Naive thymus-derived CD4-positive, alpha-beta T cell (primary cell): Measurements from ENCODE around the gene DNASE1L2. TPM values are rescaled to one million over a fixed set of nuclear protein-coding genes. Genes with fewer than 3 reads are reported as not detected.
A peak's percentile ranks its signal among the peaks of the same experiment; 100 is the strongest.
"Not testable (repeated sequence)": the region's sequence is repeated elsewhere in the genome, so short reads cannot be mapped to it uniquely, and the experiment has no call there.

Source experiments
- ATAC-seq: fragments of 150-1000 bp; cut with Tn5 transposase; 2 replicates; pipeline ENCODE4 v1.10.0; 2021; ENCODE audit warnings: mild to moderate bottlenecking, moderate library complexity
- CTCF ChIA-PET: fragments of 350-600 bp; sonication (Branson Sonifier 250); formaldehyde crosslinking; loops from one replicate; lab custom pipeline; 2021; ENCODE audit warnings: antibody characterized with exemption; lab: Charles Lee
- POLR2A ChIA-PET: fragments of 350-600 bp; sonication (Branson Sonifier 250); formaldehyde crosslinking; loops from one replicate; lab custom pipeline; 2021; ENCODE audit warnings: antibody characterized with exemption, inconsistent platforms; lab: Charles Lee
- DNase-seq, 9 donors: peaks; one replicate each; pipeline versions ENCODE4 v3.0.0 to v3.0.0-alpha.2; 2020 to 2022; ENCODE audit warnings: mixed read lengths in 1 of 9
- H3K27ac ChIP-seq: one replicate; pipeline ENCODE4 v1.7.0; 2013; ENCODE audit warnings: mild to moderate bottlenecking, low read depth, low read length, moderate library complexity
- H3K27me3 ChIP-seq, 2 donors: one replicate each; pipeline ENCODE4 v1.7.0; 2013; ENCODE audit warnings: low read length in 2 of 2, mild to moderate bottlenecking in 2 of 2, moderate library complexity in 2 of 2; ENCODE audit not compliant: control insufficient read depth in 2 of 2, insufficient read depth in 2 of 2
- H3K36me3 ChIP-seq, 3 experiments: 1 replicate in 2 of 3; 2 replicates in 1 of 3; pipeline ENCODE4 v1.7.0; 2013; ENCODE audit warnings: low read length in 3 of 3, mild to moderate bottlenecking in 3 of 3, moderate library complexity in 1 of 3; ENCODE audit not compliant: insufficient read depth in 3 of 3, control insufficient read depth in 2 of 3
- H3K4me1 ChIP-seq, 2 donors: one replicate each; pipeline ENCODE4 v1.7.0; 2013; ENCODE audit warnings: low read length in 2 of 2, mild to moderate bottlenecking in 2 of 2, moderate library complexity in 1 of 2; ENCODE audit not compliant: control insufficient read depth in 2 of 2, insufficient read depth in 2 of 2
- H3K4me3 ChIP-seq: 2 replicates; pipeline ENCODE4 v1.7.0; 2013; ENCODE audit warnings: mild to moderate bottlenecking, low read length
- H3K9me3 ChIP-seq, 3 experiments: 1 replicate in 2 of 3; 2 replicates in 1 of 3; pipeline ENCODE4 v1.7.0; 2013; ENCODE audit warnings: low read length in 3 of 3; ENCODE audit not compliant: control insufficient read depth in 2 of 3
- H3K27ac Mint-ChIP-seq, 9 donors: one replicate each; pipeline ENCODE4 v1.8.0; 2020 to 2022; ENCODE audit warnings: mixed read lengths in 9 of 9, mild to moderate bottlenecking in 8 of 9, moderate library complexity in 5 of 9, inconsistent platforms in 2 of 9
- H3K27me3 Mint-ChIP-seq, 5 donors: one replicate each; pipeline ENCODE4 v1.8.0; 2021 to 2022; ENCODE audit warnings: mixed read lengths in 5 of 5, mild to moderate bottlenecking in 1 of 5
- H3K36me3 Mint-ChIP-seq, 5 donors: one replicate each; pipeline ENCODE4 v1.8.0; 2020 to 2022; ENCODE audit warnings: mixed read lengths in 5 of 5, mild to moderate bottlenecking in 3 of 5, inconsistent platforms in 1 of 5
- H3K4me1 Mint-ChIP-seq, 7 donors: one replicate each; pipeline ENCODE4 v1.8.0; 2020 to 2022; ENCODE audit warnings: mixed read lengths in 7 of 7, mild to moderate bottlenecking in 3 of 7, inconsistent platforms in 1 of 7
- H3K4me3 Mint-ChIP-seq, 10 donors: one replicate each; pipeline ENCODE4 v1.8.0; 2020 to 2022; ENCODE audit warnings: mild to moderate bottlenecking in 10 of 10, mixed read lengths in 10 of 10, moderate library complexity in 6 of 10, inconsistent platforms in 2 of 10
- H3K9me3 Mint-ChIP-seq, 11 donors: one replicate each; pipeline ENCODE4 v1.8.0; 2020 to 2022; ENCODE audit warnings: mixed read lengths in 11 of 11, mild to moderate bottlenecking in 4 of 11, inconsistent platforms in 1 of 11, moderate library complexity in 1 of 11
- intact Hi-C, 2 donors: fragments of 100-400 bp; cut with micrococcal nuclease; formaldehyde crosslinking; loops; one replicate each; pipeline ENCODE4 v1.15.1; 2023
- polyA plus RNA-seq, 2 donors: library from polyadenylated mRNA; unstranded; fragments of 300-500 nt; fragmentation: Illumina TruSeq; gene quantifications; one replicate each; pipeline ENCODE4 v1.2.3, GENCODE V29; 2021
- total RNA-seq, 6 experiments: library from RNA in 5 of 6; stranded (reverse) in 5 of 6; gene quantifications; 1 replicate in 5 of 6; 2 replicates in 1 of 6; pipeline ENCODE4 v1.2.3 and lab custom pipeline; 2021 to 2026

The DNASE1L2 gene
- total and polyA plus RNA-seq, 7 experiments from 2014 or later: 0.34 to 3.8 (median 2.2) TPM; not detected in 2

- POLR2A ChIA-PET: interaction anchor here (1.2 kb wide), 1 partner anchor 25 kb away, joined by 3 read pairs; no protein-coding TSS in a partner anchor
- DNase-seq, H3K27ac Mint-ChIP-seq, H3K9me3 Mint-ChIP-seq, H3K4me3 Mint-ChIP-seq, H3K4me3 ChIP-seq, H3K4me1 Mint-ChIP-seq, intact Hi-C loops, H3K27me3 Mint-ChIP-seq, H3K27me3 ChIP-seq, H3K36me3 Mint-ChIP-seq, H3K4me1 ChIP-seq, CTCF ChIA-PET, ATAC-seq, H3K9me3 ChIP-seq, H3K27ac ChIP-seq: not testable (repeated sequence)
- peaks cover 0 to 39% (median 0%) of the 10 kb centered on the region in 3 experiments for H3K36me3 ChIP-seq
Observed at GRCh38 chr16:2240331-2240730, 4.1 kb downstream of the DNASE1L2 start.

DNA sequence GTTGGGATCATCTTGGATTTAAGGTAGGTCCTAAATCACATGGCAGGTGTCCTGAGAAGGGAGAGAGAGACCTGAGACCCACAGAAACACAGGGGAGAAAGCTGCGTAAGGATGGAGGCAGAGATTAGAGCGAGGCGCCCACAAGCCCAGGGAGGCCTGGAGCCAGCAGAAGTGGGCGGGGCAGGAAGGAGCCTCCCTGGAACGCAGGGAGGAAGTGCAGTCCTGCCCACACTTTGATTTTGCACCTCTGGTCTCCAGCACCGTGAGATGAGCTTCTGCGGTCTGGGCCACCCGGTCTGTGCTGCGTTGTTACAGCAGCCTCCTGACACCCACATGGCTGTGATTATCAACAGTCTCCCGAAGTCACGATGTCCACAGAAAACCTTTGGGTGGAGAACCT is 6.4 kb downstream of the DNASE1L2 start:
- ATAC-seq (no peak), DNase-seq (no peak)
- Mint-ChIP-seq H3K27ac (peak overlapping the region in 1 of 9 donors; percentile 51), H3K9me3 (no peaks in the 10 kb centered on the region), H3K4me3 (no peak overlapping the region), H3K4me1 (peaks cover 0 to 5% (median 0%) of the 10 kb centered on the region in 7 donors), H3K36me3 (peaks cover 0 to 10% (median 0%) of the 10 kb centered on the region in 5 donors), H3K27me3 (no peaks in the 10 kb centered on the region)
- Histone ChIP-seq H3K27ac (no peak overlapping the region), H3K4me1 (no peaks in the 10 kb centered on the region), H3K36me3 (peaks cover 0 to 46% (median 0%) of the 10 kb centered on the region in 3 experiments), H3K27me3 (no peaks in the 10 kb centered on the region), H3K9me3 (no peaks in the 10 kb centered on the region), H3K4me3 (no peak overlapping the region)
- ChIA-PET POLR2A (no interaction called here), CTCF (no interaction called here)
- intact Hi-C loops: no loop called here

- Mint-ChIP-seq H3K4me3 (no peak overlapping the region), H3K27ac (no peak overlapping the region), H3K4me1 (peaks cover 0 to 5% (median 0%) of the 10 kb centered on the region in 7 donors), H3K9me3 (no peaks in the 10 kb centered on the region), H3K36me3 (peaks cover 0 to 10% (median 0%) of the 10 kb centered on the region in 5 donors), H3K27me3 (no peaks in the 10 kb centered on the region)
- Histone ChIP-seq H3K27ac (no peak overlapping the region), H3K27me3 (no peaks in the 10 kb centered on the region), H3K4me3 (no peak overlapping the region), H3K4me1 (no peaks in the 10 kb centered on the region), H3K36me3 (peaks cover 0 to 46% (median 0%) of the 10 kb centered on the region in 3 experiments), H3K9me3 (no peaks in the 10 kb centered on the region)
- ATAC-seq (no peak), DNase-seq (no peak)
- CTCF ChIA-PET: no interaction called here
- intact Hi-C loops: no loop called here
- POLR2A ChIA-PET: no interaction called here
Observed at GRCh38 chr16:2243031-2243528, 6.8 kb downstream of the DNASE1L2 start.

DNA sequence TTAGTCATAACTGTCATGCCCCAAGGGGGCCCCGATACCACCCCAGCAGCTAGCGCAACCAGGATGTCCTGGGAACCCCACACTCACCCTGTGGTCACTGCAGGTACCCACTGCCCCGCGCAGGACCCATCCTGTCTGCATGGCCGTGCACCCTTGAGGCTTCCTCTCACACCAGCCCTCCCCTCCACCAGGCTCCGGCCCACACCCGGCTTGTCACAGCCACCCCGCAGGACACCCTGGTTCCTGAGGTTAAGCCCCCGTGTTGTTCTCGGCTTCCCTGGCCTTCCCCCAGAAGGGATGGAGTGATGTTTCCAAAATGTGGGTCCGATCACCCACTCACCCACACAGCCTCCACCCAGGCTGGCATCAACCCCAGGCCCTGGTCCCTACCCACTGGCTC is 7.5 kb downstream of the DNASE1L2 start:
- Histone ChIP-seq H3K36me3 (peaks cover 0 to 46% (median 0%) of the 10 kb centered on the region in 3 experiments), H3K4me1 (no peaks in the 10 kb centered on the region), H3K27ac (no peak overlapping the region), H3K9me3 (no peaks in the 10 kb centered on the region), H3K4me3 (no peak overlapping the region), H3K27me3 (no peaks in the 10 kb centered on the region)
- Mint-ChIP-seq H3K36me3 (peaks cover 0 to 10% (median 0%) of the 10 kb centered on the region in 5 donors), H3K4me3 (no peak overlapping the region), H3K27ac (no peak overlapping the region), H3K4me1 (peaks cover 0 to 5% (median 0%) of the 10 kb centered on the region in 7 donors), H3K27me3 (no peaks in the 10 kb centered on the region), H3K9me3 (no peaks in the 10 kb centered on the region)
- intact Hi-C loops: no loop called here
- ATAC-seq (no peak), DNase-seq (no peak)
- ChIA-PET POLR2A (no interaction called here), CTCF (no interaction called here)

DNA sequence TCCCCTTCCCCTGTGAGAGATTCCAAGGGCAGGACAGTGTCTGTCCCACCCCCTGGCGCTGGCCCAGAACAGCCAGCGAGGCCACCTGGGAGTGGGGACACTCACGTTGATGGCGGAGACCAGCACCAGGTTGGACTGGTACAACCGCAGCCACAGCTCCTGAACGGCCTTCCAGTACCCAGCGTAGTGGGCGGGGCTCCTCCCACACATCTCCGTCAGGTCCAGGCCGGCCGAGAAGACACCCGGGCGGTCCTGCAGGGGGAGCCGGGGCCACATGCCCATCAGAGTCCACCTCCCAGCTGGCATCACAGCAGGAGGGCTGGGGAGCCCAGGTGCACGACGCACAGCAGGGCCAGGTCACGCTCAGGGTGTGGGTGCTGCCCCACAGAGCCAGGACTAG is 8.1 kb downstream of the DNASE1L2 start:
- POLR2A ChIA-PET: no interaction called here
- no peaks in the 10 kb centered on the region for H3K27me3 ChIP-seq
- DNase-seq: no peak
- Mint-ChIP-seq H3K36me3 (peaks cover 0 to 10% (median 0%) of the 10 kb centered on the region in 5 donors), H3K9me3 (no peaks in the 10 kb centered on the region), H3K27me3 (no peaks in the 10 kb centered on the region), H3K27ac (no peak overlapping the region), H3K4me3 (no peak overlapping the region), H3K4me1 (peaks cover 0 to 5% (median 0%) of the 10 kb centered on the region in 7 donors)
- no peak overlapping the region for H3K27ac ChIP-seq
- H3K4me3 ChIP-seq: no peak overlapping the region
- CTCF ChIA-PET: interaction anchor here (1.2 kb wide), 1 partner anchor 50 kb away, joined by 3 read pairs; no protein-coding TSS in a partner anchor
- intact Hi-C loops: no loop called here
- no peaks in the 10 kb centered on the region for H3K4me1 ChIP-seq
- no peaks in the 10 kb centered on the region for H3K9me3 ChIP-seq
- ATAC-seq: no peak
- peaks cover 0 to 46% (median 0%) of the 10 kb centered on the region in 3 experiments for H3K36me3 ChIP-seq

GRCh38 chr16:2244926-2245795 is 8.9 kb downstream of the DNASE1L2 start:
- H3K27ac ChIP-seq: no peak overlapping the region
- no peaks in the 10 kb centered on the region for H3K27me3 ChIP-seq
- Mint-ChIP-seq H3K9me3 (no peaks in the 10 kb centered on the region), H3K36me3 (peaks cover 0 to 10% (median 0%) of the 10 kb centered on the region in 5 donors), H3K27ac (no peak overlapping the region), H3K4me1 (peaks cover 0 to 5% (median 0%) of the 10 kb centered on the region in 7 donors), H3K27me3 (no peaks in the 10 kb centered on the region), H3K4me3 (no peak overlapping the region)
- H3K9me3 ChIP-seq: no peaks in the 10 kb centered on the region
- no peak overlapping the region for H3K4me3 ChIP-seq
- no peak for ATAC-seq
- peaks cover 0 to 46% (median 0%) of the 10 kb centered on the region in 3 experiments for H3K36me3 ChIP-seq
- POLR2A ChIA-PET: no interaction called here
- CTCF ChIA-PET: interaction anchor here (1.2 kb wide), 1 partner anchor 51 kb away, joined by 3 read pairs; no protein-coding TSS in a partner anchor
- intact Hi-C loops: no loop called here
- DNase-seq: no peak
- peaks cover under 1 to 1% of the 10 kb centered on the region in 2 donors for H3K4me1 ChIP-seq
